Testis (tissue), 5 donors: Measurements from ENCODE around the gene TDRD12. TPM values are rescaled to one million over a fixed set of nuclear protein-coding genes. Genes with fewer than 3 reads are reported as not detected.
A peak's percentile ranks its signal among the peaks of the same experiment; 100 is the strongest.

Experiments used
- DNase-seq: peaks from one replicate; pipeline ENCODE4 v3.0.0-alpha.2; 2019
- H3K27ac ChIP-seq, 2 donors: fragments of 200-600 bp; sonication (generic); one replicate each; pipeline ENCODE4 v1.5.1; 2019
- H3K27me3 ChIP-seq: fragments of 200-600 bp; sonication (generic); one replicate; pipeline ENCODE4 v1.5.1; 2019
- H3K36me3 ChIP-seq: fragments of 200-600 bp; sonication (generic); one replicate; pipeline ENCODE4 v1.5.1; 2017; ENCODE audit warnings: low read depth; ENCODE audit errors: missing control alignments
- H3K4me1 ChIP-seq: fragments of 200-600 bp; sonication (generic); one replicate; pipeline ENCODE4 v1.5.1; 2019
- H3K4me3 ChIP-seq, 2 donors: fragments of 200-600 bp; sonication (generic); one replicate each; pipeline ENCODE4 v1.5.1; 2017 to 2019
- H3K9me3 ChIP-seq: fragments of 200-600 bp; sonication (generic); one replicate; pipeline ENCODE4 v1.5.1; 2017
- POLR2A ChIP-seq: fragments of 450-650 bp; IDR thresholded peaks from one replicate; pipeline ENCODE4 v1.6.1; 2017; ENCODE audit warnings: antibody characterized with exemption, mild to moderate bottlenecking, moderate library complexity
- WGBS, 2 donors: methylation state at CpG; one replicate each; pipeline ENCODE4 v1.1.5; 2018; 5-methylcytosine and 5-hydroxymethylcytosine counted together
- intact Hi-C: fragments of 100-400 bp; cut with DNase I; formaldehyde crosslinking; loops from one replicate; pipeline ENCODE4 v1.15.1; 2023; ENCODE audit warnings: low total_unique reads
- long read RNA-seq, 2 donors: transcript quantifications; one replicate each; lab custom pipeline, GENCODE V29; 2026
- polyA plus RNA-seq: library from polyadenylated mRNA; stranded (reverse); fragments of 350-450 nt; fragmentation: Illumina TruSeq; extraction: RNeasy Lipid Tissue Mini Kit (QIAGEN cat#74804); gene quantifications from one replicate; pipeline ENCODE4 v1.2.3, GENCODE V29; 2014; ENCODE audit warnings: low read depth, low replicate concordance; ENCODE audit not compliant: insufficient read depth
- total RNA-seq, 2 donors: library from RNA; depleted of rRNA; stranded (reverse); fragments of >200 nt; gene quantifications; one replicate each; pipeline ENCODE4 v1.2.3, GENCODE V29; 2016
- TF ChIP-seq, protein P1 (sequence below), 3 experiments: fragments of 450-650 bp in 2 of 3; fragments of 200-600 bp in 1 of 3; sonication (generic) in 1 of 3; IDR thresholded peaks; one replicate each; pipeline ENCODE4 v1.5.1; 2016 to 2019; ENCODE audit warnings: antibody characterized with exemption in 3 of 3, mild to moderate bottlenecking in 2 of 3, moderate library complexity in 1 of 3

Gene TDRD12, protein sequence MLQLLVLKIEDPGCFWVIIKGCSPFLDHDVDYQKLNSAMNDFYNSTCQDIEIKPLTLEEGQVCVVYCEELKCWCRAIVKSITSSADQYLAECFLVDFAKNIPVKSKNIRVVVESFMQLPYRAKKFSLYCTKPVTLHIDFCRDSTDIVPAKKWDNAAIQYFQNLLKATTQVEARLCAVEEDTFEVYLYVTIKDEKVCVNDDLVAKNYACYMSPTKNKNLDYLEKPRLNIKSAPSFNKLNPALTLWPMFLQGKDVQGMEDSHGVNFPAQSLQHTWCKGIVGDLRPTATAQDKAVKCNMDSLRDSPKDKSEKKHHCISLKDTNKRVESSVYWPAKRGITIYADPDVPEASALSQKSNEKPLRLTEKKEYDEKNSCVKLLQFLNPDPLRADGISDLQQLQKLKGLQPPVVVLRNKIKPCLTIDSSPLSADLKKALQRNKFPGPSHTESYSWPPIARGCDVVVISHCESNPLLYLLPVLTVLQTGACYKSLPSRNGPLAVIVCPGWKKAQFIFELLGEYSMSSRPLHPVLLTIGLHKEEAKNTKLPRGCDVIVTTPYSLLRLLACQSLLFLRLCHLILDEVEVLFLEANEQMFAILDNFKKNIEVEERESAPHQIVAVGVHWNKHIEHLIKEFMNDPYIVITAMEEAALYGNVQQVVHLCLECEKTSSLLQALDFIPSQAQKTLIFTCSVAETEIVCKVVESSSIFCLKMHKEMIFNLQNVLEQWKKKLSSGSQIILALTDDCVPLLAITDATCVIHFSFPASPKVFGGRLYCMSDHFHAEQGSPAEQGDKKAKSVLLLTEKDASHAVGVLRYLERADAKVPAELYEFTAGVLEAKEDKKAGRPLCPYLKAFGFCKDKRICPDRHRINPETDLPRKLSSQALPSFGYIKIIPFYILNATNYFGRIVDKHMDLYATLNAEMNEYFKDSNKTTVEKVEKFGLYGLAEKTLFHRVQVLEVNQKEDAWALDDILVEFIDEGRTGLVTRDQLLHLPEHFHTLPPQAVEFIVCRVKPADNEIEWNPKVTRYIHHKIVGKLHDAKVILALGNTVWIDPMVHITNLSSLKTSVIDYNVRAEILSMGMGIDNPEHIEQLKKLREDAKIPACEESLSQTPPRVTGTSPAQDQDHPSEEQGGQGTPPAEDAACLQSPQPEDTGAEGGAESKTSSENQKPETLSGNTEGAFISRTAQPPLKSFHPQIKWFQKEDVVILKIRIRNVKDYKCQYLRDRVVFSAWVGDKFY (N-terminal part only)
- total RNA-seq, result 10 to 100 TPM; 24.3 to 30.6 TPM
- polyA plus RNA-seq, result 33.4 TPM
- long read RNA-seq, donor 1, result 0 reads
- long read RNA-seq, donor 2, result 0 reads

DNA sequence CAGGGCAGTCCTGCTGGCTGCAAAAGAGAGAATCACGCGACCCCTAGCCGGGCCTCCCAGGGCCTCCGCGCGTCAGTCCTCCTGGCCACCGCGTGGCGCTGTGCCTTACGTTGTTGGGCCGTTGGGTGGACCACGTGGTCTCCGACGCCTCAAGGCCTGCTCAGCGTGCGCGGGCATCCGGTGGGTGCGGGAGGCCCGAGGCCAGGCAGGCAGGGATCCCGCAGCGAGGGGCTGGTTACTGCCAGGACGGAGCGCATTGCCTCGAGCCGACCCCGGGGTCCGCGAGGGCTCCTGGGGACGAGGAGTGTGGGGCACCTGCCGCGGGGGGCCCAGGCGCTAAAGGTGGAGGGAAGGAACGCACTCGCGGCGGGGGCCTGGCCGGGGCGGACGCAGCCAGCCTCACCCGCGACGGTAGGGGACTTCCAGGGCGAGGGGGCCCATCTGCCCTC, at the start of gene TDRD12:
Gene TDRD12, plus strand, starts transcription at position 157 of the 449 bp plus-strand sequence. CDS start 306 bp downstream, outside the sequence.
- Histone ChIP-seq H3K36me3 (no peaks in the 10 kb centered on the region), H3K9me3 (no peaks in the 10 kb centered on the region), H3K27me3 (no peaks in the 10 kb centered on the region), H3K27ac (no peak within 1 kb of the TSS), H3K4me1 (no peaks in the 10 kb centered on the region), H3K4me3 (peak within 1 kb of the TSS; percentile 44)
- DNase-seq, result peak; percentile 78
- 66 to 94% methylated on average over 4 to 43 of the region's 44 CpGs for WGBS, 2 donors
- TF ChIP-seq, protein P1, sequence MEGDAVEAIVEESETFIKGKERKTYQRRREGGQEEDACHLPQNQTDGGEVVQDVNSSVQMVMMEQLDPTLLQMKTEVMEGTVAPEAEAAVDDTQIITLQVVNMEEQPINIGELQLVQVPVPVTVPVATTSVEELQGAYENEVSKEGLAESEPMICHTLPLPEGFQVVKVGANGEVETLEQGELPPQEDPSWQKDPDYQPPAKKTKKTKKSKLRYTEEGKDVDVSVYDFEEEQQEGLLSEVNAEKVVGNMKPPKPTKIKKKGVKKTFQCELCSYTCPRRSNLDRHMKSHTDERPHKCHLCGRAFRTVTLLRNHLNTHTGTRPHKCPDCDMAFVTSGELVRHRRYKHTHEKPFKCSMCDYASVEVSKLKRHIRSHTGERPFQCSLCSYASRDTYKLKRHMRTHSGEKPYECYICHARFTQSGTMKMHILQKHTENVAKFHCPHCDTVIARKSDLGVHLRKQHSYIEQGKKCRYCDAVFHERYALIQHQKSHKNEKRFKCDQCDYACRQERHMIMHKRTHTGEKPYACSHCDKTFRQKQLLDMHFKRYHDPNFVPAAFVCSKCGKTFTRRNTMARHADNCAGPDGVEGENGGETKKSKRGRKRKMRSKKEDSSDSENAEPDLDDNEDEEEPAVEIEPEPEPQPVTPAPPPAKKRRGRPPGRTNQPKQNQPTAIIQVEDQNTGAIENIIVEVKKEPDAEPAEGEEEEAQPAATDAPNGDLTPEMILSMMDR (IDR thresholded peaks at IDR 0.05), result peak in 2 of 3 experiments; percentile 18 to 46
- TF ChIP-seq POLR2A, result no peak
- intact Hi-C loops, result no loop called here

DNA sequence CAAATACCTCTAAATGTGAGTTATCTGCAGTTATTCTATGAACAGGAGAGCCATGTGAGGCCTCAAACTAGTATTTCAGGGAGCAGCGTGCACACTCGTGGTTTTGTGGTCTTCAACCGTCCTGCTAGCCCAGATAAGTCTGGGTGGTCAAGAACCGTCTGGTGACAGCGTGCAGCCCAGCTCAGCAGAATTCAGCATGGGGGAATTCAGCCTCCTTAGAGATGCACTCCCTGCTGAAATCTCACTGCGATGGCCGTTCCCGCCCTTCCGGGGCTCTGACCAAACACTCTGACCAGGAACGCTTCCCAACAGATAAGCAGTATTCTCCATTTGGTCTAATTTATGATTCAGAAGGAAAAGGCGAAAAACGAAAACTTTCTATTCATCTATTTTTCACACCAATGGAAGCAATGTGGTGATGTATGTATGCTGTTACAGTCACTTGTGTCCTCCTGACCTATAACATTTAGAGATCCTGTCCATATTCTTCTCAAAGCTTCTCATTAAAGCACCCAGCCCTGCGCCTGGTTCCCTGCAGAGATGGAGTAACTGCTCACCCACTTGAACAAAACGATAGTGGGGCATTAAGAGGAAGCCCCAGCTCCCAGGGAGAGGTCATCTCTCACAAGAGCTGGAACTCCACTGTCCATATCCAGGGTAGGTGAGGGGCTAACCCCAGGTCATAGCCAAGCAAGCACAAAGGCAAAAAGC, 47.5 kb upstream of the TDRD12 start:
- H3K27me3 ChIP-seq, result no peaks in the 10 kb centered on the region
- TF ChIP-seq POLR2A, result no peak
- TF ChIP-seq, protein P1 (IDR thresholded peaks at IDR 0.05), result no peak
- H3K9me3 ChIP-seq, result no peaks in the 10 kb centered on the region
- no peak overlapping the region for H3K4me3 ChIP-seq
- DNase-seq, result no peak
- WGBS, 2 donors, result 82 to 86% methylated on average over 12 to 14 of the region's 14 CpGs
- intact Hi-C loops, result no loop called here
- H3K36me3 ChIP-seq, result no peaks in the 10 kb centered on the region
- no peak overlapping the region for H3K27ac ChIP-seq
- H3K4me1 ChIP-seq, result peaks cover 6% of the 10 kb centered on the region

DNA sequence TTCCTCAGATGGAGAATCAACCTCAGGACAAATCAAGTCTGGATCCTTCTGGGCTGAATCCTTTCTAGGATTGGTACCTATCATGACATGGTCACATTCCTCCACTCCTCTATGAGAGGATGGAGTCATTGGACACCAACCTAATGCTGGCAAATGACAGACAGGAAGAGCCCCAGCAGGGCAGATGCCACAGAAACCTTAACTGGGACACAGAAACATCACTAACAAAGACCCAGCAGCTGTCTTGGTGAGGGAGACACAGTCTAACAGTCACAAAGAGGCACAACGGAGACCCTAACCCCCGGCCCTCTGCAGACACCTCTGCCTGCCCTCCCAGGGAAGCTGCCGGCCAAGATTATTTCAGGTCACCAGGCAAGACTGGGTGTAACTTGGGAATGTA, 46.7 kb upstream of the TDRD12 start:
- 95% methylated on average over 3 of the region's 3 CpGs; no CpG with 5 or more reads in 1 of the 2 donors for WGBS, 2 donors
- Histone ChIP-seq H3K36me3 (no peaks in the 10 kb centered on the region), H3K27ac (no peak overlapping the region), H3K4me3 (no peak overlapping the region), H3K27me3 (no peaks in the 10 kb centered on the region), H3K9me3 (no peaks in the 10 kb centered on the region), H3K4me1 (peaks cover 6% of the 10 kb centered on the region)
- intact Hi-C loops, result no loop called here
- no peak for DNase-seq
- TF ChIP-seq POLR2A, result no peak
- TF ChIP-seq, protein P1 (IDR thresholded peaks at IDR 0.05), result no peak

DNA sequence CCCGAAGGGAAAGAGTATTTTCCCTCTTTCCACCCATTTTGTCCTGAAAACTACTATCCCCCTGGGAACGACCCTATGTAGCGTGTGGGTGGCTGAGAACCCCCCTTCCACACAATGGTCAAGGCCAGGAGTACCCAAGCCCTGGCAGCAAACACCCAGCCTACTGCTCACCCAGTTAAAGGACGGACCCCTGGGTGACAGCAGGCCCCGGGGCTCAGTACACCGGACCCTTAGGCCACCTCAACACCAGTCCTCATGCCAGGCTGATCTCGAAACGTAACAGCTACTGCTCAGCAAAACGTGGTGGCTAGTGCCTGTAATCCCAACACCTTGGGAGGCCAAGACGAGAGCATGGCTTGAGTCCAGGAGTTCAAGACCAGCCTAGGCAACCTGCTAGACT, 46.0 kb upstream of the TDRD12 start:
- 82 to 85% methylated on average over 8 to 10 of the region's 10 CpGs for WGBS, 2 donors
- peaks cover 6% of the 10 kb centered on the region for H3K4me1 ChIP-seq
- no peak for DNase-seq
- intact Hi-C loops, result no loop called here
- no peak for TF ChIP-seq POLR2A
- TF ChIP-seq, protein P1 (IDR thresholded peaks at IDR 0.05), result no peak
- no peaks in the 10 kb centered on the region for H3K27me3 ChIP-seq
- H3K36me3 ChIP-seq, result no peaks in the 10 kb centered on the region
- no peak overlapping the region for H3K27ac ChIP-seq
- H3K9me3 ChIP-seq, result no peaks in the 10 kb centered on the region
- H3K4me3 ChIP-seq, result no peak overlapping the region
